ENCODE data around the gene CHD9. TPM values are rescaled to one million over a fixed set of nuclear protein-coding genes. Genes with fewer than 3 reads are reported as not detected.

The CHD9 gene
- total and polyA plus RNA-seq, 9 of the 15 experiments (the other 6 are each of a cell fraction or from before 2014, with no cell fraction given): 29.0 to 69.3 (median 40.6) TPM

GRCh38 chr16:53056392-53056881 is 1.6 kb downstream of the CHD9 start (continued):
- TF ChIP-seq ZKSCAN1 (IDR thresholded peaks at IDR 0.05; ENCODE audit: low read depth, low read length) (peak; percentile 96), ZNF232 (CRISPR knock-in tag; IDR thresholded peaks at IDR 0.05) (peak; percentile 17; the same call in 1 of the 2 replicates), BCOR (IDR thresholded peaks at IDR 0.05) (0 out of 2 replicates have a peak, but pooled peaks have one; percentile 55), SRSF9 (IDR thresholded peaks at IDR 0.05; ENCODE audit: borderline replicate concordance, low read depth, low read length) (no peak), ATF3 (IDR thresholded peaks at IDR 0.05) (0 out of 2 replicates have a peak, but pooled peaks have one; percentile 26), ATF3 (CRISPR knock-in tag; conservative IDR thresholded peaks at IDR 0.05) (no peak), ZNF24 (IDR thresholded peaks at IDR 0.05) (no peak), MAZ (CRISPR knock-in tag; conservative IDR thresholded peaks at IDR 0.05 in 1 of 2, IDR thresholded peaks at IDR 0.05 in 1 of 2) (no peak), JUND (IDR thresholded peaks at IDR 0.05; ENCODE audit: borderline replicate concordance, low read depth, low read length) (peak; percentile 54; the same call in 1 of the 2 replicates), JUND (tag; IDR thresholded peaks at IDR 0.05; ENCODE audit: borderline replicate concordance, low read depth, low read length) (peak; percentile 20; the same call in 1 of the 3 replicates), CBX5 (IDR thresholded peaks at IDR 0.05; ENCODE audit: borderline replicate concordance, low read depth) (no peak), ZNF23 (CRISPR knock-in tag; IDR thresholded peaks at IDR 0.05) (no peak), SMARCA4 (IDR thresholded peaks at IDR 0.05) (peak; percentile 42; the same call in 1 of the 2 replicates), ARNT (IDR thresholded peaks at IDR 0.05) (no peak), MGA (IDR thresholded peaks at IDR 0.05) (peak; percentile 74), SRSF7 (optimal IDR thresholded peaks at IDR 0.05; ENCODE audit: low read depth, low read length) (no peak), ATF7 (IDR thresholded peaks at IDR 0.05) (0 out of 2 replicates have a peak, but pooled peaks have one; percentile 11), MYC (IDR thresholded peaks at IDR 0.05; ENCODE audit: low read depth, low read length) (peak; percentile 44; the same call in 1 of the 2 replicates), MYC (CRISPR knock-in tag; IDR thresholded peaks at IDR 0.05; ENCODE audit: borderline replicate concordance, low read depth) (no peak)
